Astrocyte (in vitro differentiated cells and primary cell): ENCODE data around the gene PACRG.

Source experiments
- EZH2 ChIP-seq: IDR thresholded peaks from 2 replicates; pipeline ENCODE4 v1.6.1; 2012; ENCODE audit warnings: mild to moderate bottlenecking, low read length, inconsistent platforms; ENCODE audit not compliant: insufficient read depth
- TF ChIP-seq, protein P1 (sequence below): IDR thresholded peaks from 2 replicates; pipeline ENCODE4 v1.5.1; 2011; ENCODE audit warnings: low read depth, mild to moderate bottlenecking, inconsistent platforms, low read length, moderate library complexity; ENCODE audit not compliant: insufficient read depth

- TF ChIP-seq, protein P1, sequence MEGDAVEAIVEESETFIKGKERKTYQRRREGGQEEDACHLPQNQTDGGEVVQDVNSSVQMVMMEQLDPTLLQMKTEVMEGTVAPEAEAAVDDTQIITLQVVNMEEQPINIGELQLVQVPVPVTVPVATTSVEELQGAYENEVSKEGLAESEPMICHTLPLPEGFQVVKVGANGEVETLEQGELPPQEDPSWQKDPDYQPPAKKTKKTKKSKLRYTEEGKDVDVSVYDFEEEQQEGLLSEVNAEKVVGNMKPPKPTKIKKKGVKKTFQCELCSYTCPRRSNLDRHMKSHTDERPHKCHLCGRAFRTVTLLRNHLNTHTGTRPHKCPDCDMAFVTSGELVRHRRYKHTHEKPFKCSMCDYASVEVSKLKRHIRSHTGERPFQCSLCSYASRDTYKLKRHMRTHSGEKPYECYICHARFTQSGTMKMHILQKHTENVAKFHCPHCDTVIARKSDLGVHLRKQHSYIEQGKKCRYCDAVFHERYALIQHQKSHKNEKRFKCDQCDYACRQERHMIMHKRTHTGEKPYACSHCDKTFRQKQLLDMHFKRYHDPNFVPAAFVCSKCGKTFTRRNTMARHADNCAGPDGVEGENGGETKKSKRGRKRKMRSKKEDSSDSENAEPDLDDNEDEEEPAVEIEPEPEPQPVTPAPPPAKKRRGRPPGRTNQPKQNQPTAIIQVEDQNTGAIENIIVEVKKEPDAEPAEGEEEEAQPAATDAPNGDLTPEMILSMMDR: no peak
- no peak for TF ChIP-seq EZH2
Measured at GRCh38 chr6:163133691-163134090, 405.9 kb downstream of the PACRG start.
